COLO668 (cell line): ENCODE measurements around the gene SERPINA4.
A peak's percentile ranks its signal among the peaks of the same experiment; 100 is the strongest.

Experiments
- DNase-seq: peaks from one replicate; lab custom pipeline; 2025; ENCODE audit not compliant: unreplicated experiment; lab: John Stamatoyannopoulos, UW

SERPINA4 gene, protein sequence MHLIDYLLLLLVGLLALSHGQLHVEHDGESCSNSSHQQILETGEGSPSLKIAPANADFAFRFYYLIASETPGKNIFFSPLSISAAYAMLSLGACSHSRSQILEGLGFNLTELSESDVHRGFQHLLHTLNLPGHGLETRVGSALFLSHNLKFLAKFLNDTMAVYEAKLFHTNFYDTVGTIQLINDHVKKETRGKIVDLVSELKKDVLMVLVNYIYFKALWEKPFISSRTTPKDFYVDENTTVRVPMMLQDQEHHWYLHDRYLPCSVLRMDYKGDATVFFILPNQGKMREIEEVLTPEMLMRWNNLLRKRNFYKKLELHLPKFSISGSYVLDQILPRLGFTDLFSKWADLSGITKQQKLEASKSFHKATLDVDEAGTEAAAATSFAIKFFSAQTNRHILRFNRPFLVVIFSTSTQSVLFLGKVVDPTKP

DNA sequence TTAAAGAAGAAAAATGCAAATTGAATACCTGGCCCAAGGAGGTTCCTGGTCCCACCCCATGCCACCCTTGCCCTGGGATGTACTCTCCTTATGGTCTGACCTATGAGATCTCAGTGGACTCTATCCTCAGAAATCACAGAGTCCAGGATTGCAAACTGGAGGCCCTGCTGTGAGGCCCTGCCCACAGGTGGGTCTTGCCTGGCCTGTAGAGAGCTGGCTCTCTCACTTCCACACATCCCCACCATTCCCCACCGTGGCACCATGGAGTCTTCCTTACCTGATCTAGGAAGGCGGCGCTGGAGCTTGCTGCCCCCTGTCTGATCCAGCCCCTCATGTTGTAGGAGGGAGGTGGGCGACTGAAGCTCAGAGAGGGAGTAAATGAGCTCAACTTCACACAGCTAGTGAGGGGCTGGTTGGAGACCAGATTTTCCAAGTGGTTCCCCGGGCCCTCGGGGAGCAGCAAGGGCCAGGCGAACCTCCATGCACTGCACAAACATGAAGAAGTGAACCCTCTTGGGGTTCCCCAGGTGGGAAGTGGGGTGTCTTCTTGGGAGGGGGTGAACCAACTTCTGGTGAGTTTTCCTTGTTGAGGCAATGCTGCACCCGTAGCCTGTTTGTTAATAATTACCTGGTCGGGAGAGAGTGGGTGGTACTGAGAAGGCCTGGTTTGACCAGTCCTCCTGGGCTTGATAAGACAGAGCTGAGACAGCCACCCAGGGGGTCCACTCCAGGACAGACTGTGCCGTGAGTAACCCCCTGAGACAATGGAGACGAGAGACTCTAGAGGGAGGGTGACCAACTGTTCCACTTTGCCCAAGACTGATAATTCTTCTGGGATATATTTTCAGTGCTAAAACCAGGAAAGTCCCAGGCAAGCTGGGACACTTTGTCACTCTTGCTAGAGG, at the start of gene SERPINA4:
SERPINA4 (plus strand) TSS at position 692 of the 905 bp plus-strand sequence. CDS start 2,041 bp downstream, outside the sequence.
- no peak for DNase-seq

DNA sequence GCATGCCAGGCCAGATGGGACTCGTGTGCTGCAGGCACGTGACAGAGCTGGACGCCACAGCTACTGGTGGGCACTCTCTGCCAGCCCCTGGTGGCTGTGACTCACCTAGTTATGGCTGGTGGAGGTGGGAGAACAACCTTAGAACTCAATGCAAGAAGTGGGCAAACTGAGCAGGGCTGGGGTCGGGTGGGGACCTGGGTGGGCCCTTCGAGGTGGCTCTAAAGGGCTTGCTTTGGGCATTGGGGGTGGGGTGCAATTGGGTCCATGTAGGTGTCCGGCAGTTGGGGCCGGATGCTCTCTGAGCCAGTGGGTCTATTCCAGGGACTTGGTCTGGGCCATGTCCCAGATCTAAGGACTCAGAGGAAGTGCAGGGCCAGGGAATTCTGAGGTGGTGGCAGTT, 46.9 kb upstream of the SERPINA4 start:
- no peak for DNase-seq

DNA sequence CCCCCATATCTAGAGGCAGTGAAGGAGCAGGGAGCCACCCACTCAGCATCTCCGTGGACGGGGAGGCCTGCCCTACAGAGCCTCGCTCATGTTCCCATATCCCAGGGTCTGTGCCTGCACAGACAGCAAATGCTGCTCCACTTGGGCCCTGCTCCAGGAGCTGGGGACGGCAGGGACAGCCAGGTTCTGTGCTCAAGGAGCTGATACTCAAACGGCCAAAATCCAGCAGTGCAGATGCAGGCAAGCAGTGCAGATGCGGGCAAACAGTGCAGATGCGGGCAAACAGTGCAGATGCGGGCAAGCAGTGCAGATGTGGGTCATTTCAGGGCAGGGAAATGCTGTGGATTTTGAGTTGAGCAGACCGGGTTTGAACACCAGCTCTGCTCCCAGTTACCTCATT, 45.8 kb upstream of the SERPINA4 start:
- no peak for DNase-seq

DNA sequence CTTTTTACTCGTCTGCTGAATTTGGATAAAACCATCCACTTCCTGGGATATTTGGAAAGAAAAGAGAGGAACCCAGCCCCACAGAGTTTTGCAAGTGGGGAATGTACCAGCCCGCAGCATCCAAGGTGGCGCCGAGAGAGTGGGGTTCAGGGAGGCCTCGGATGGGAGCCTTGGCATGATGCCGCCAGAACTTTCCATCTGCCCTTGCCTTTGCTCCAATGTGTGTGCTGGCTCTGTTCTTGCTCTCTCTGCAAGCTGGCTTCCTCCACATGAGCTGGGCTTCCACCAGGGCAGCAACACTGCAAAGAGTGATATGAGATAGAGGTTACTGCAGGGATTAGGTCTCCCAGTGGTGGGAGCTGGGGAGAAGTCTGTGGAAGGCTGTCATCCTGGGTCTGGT, 45.4 kb upstream of the SERPINA4 start:
- no peak for DNase-seq

GRCh38 chr14:94517248-94517640, 44.0 kb upstream of the SERPINA4 start:
- DNase-seq, result no peak

DNA sequence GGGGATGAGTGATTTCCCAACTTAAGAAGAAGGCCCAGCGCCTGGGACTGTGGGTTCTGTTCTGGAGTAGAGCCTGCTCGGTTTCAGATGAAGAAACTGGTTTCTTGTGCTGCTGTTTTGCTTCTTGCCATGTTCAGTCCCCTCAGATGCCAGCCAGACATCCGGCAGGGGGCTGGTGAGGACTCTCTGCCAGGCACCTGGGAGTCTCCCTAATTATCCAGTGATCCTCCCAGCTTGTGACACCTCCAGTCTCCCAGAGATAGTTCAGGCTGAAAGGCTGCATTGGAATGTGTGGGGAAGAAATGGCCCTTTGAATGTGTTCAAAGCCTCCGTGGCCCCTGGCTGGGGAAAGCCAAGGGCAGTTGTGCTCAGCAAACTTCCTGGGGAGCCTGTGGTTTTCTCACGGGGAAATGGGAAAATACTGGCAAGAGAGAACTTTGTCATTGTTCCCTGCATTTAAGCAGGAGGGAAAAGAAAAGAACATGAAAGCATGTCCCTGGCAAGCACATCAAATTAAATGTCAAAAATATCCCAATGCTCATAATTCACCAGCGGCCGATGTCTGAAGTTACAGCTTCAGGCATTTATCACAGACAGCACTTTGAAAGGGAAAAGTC, 43.5 kb upstream of the SERPINA4 start:
- DNase-seq, result no peak

GRCh38 chr14:94521375-94522114, 39.7 kb upstream of the SERPINA4 start:
- no peak for DNase-seq

DNA sequence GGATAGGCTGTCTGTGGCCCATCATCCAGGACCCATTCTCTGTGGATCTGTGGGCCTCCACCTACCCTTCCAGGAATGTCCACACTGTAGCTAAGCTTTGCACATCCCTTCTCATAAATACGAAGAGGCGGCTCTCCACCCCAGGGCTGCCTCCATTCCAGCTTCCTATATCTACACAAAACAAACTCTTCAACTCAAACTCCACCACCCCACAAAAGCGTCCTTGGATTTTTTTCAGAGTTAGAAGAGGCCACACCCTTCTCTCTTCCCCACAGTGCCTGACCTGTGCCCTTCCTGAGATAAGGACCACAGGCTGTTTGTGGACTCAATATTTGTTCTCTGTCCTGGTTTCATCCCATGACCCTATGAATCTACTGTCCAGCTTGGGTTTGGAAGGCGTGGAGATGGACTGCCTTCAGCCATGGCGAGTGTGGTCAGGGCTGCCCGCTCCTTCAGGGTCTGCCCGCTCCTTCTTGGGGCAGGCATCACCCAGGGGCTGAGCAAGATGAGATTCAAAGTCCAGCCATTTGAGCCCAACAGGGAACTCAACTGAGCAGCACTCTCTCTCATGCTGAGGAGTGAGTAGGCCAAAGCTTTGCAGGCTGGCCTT, 39.0 kb upstream of the SERPINA4 start:
- DNase-seq, result no peak

DNA sequence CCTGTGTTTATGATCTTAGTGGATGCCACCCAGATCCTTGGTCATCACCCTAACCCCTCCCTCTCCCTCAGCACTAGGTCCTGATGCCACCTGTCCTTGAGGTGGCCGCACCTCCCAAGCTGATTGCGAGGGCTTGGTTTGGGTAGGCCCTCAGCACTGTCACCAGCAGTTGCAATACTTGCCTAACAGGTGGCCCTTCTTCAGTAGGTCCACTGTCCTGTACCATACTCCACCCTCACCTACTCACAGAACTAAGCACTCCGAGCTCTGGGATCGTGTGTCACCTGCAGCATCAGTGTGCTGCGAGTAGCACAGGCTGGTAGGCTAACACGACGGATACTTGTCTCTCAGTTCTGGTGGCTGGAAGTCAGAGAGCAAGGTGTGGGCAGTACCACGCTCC, 38.0 kb upstream of the SERPINA4 start:
- no peak for DNase-seq

GRCh38 chr14:94524093-94524492, 37.1 kb upstream of the SERPINA4 start:
- no peak for DNase-seq

DNA sequence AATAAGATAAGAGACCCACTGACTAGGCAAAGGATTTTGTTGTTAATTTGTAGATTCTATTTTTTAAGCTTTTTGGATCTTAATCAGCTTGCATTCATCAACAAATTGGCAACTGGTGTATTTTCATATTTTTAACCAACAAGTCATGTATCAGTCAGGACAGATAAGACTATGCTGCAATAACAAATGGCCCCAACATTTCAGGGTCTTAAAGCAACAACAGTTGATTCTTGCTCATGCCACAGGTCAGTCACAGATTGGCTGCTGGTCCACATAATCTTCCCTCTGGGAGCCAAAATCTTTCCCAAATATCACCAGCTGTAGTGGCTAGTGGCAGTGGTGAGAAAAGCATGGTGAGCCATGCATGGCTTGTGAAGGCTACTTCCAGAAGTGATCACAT, 30.1 kb upstream of the SERPINA4 start:
- no peak for DNase-seq

GRCh38 chr14:94532447-94532846, 28.8 kb upstream of the SERPINA4 start:
- no peak for DNase-seq

GRCh38 chr14:94535506-94535905, 25.7 kb upstream of the SERPINA4 start:
- no peak for DNase-seq

DNA sequence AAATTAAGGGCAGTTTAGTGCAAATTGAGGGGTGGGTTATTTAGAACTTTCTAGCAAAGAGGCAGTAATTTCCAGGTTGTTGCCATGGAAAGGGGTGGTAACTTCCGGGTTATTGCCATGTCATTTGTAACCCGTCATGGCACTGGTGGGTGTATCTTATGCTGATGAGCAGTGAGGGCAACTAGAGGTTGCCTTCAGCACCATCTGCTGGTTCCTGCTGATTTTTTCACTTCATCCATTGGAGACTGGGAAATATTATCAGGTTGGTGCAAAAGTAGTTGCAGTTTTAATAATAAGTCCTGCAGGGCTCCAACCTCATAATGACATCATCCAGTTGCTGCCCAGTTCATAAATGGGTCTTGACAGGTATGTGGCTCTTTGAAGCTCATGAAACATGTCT, 24.4 kb upstream of the SERPINA4 start:
- DNase-seq, result peak; percentile 12

GRCh38 chr14:94538070-94538740, 23.0 kb upstream of the SERPINA4 start:
- no peak for DNase-seq

DNA sequence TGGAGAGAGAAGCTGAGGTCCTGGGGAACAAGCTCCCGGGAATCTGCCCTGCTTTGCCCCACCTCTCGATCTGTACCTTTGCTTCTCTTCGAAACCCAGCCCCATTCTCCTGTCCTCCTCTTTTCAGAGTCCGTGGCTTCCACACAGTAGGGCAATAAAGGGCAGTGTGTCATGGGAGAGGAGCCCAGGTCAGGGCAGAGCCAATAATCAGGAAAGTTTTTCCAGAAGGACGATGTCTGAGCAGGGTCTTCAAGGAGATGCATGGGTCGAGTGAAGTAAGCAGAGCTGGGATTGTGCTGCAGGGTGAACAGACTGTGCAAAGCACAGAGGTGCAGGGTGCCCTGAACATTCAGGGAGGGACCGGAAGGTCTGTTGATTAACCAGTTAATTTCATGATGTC, 22.1 kb upstream of the SERPINA4 start:
- DNase-seq, result no peak

- no peak for DNase-seq
Measured at GRCh38 chr14:94540031-94540794, 21.0 kb upstream of the SERPINA4 start.

DNA sequence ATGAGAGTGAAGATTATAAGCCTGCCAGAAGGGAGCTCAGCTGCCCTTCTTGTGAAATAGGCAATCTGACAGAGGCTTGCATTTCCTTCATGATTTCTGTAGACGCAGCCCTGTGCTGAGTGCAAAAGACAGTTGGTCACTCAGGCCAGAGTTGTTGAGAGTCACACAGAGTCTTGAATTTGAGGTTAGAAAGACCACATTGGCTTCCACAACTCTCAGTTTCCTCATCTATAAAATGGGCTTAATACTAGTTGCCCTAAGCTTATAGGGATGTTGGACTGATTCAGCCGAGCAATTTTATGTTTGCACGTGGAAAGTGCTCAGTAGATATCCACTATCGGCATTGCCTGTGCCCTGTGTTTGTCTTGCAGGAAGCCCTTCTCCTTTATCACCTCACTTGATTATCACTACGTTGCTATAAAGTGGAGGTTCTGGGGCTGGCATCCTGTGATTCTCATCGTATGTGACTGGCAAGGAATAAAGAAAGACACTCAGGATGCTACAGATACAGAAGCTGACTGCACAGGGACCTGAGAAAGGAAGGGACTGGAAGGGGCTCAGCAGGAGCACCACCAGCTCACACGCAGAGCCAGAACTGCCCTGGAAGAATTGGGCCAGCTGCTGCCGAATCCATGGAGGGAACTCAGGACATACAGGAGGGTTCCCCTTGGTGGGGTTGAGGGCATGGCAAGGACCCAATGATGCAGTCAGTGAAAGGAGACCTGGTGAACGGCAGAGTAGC, 19.8 kb upstream of the SERPINA4 start:
- no peak for DNase-seq
